ENCODE data around the gene ODAD4. TPM values are rescaled to one million over a fixed set of nuclear protein-coding genes. Genes with fewer than 3 reads are reported as not detected.
"Not testable (repeated sequence)": the region's sequence is repeated elsewhere in the genome, so short reads cannot be mapped to it uniquely, and the experiment has no call there.

Gene ODAD4
- total and polyA plus RNA-seq, 4 donors, result 0.07 to 1.0 (median 0.23) TPM

- Histone ChIP-seq H3K9me3 (ENCODE audit: control insufficient read depth in 4 of 4, low read length in 3 of 4) (no peaks in the 10 kb centered on the region), H3K27ac (ENCODE audit: low read depth in 1 of 2, low read length in 2 of 2) (no peak overlapping the region), H3K9ac (ENCODE audit: low read depth in 1 of 2, low read length in 2 of 2) (no peak overlapping the region), H3K27me3 (ENCODE audit: control insufficient read depth in 4 of 4, insufficient read depth in 4 of 4, low read length in 3 of 4) (no peaks in the 10 kb centered on the region), H3K4me3 (ENCODE audit: low read depth in 1 of 3, low read length in 3 of 3) (no peak overlapping the region), H3K36me3 (ENCODE audit: control insufficient read depth in 4 of 4, insufficient read depth in 3 of 4, low read depth in 1 of 4, low read length in 3 of 4) (no peaks in the 10 kb centered on the region), H3K4me1 (ENCODE audit: control insufficient read depth in 4 of 4, insufficient read depth in 4 of 4, low read length in 3 of 4) (peaks cover 0 to 10% (median 1%) of the 10 kb centered on the region in 4 donors)
- DNase-seq (ENCODE audit: low spot score), result no peak
- TF ChIP-seq RAD21 (IDR thresholded peaks at IDR 0.05) (no peak), SP1 (IDR thresholded peaks at IDR 0.05) (no peak), REST (IDR thresholded peaks at IDR 0.05) (no peak)
- 83% methylated on average over 6 of the region's 6 CpGs for WGBS
These were observed 1.6 kb upstream of the ODAD4 start for GRCh38 chr17:41928693-41929251.

- Histone ChIP-seq H3K27ac (ENCODE audit: low read depth in 1 of 2, low read length in 2 of 2) (peak overlapping the region; percentile 87 to 96), H3K4me3 (ENCODE audit: low read depth in 1 of 3, low read length in 3 of 3) (peak overlapping the region; percentile 39 to 64 (median 55))
- H3K36me3 ChIP-seq (ENCODE audit: control insufficient read depth in 4 of 4, insufficient read depth in 3 of 4, low read depth in 1 of 4, low read length in 3 of 4); DNase-seq (ENCODE audit: low spot score); H3K4me1 ChIP-seq (ENCODE audit: control insufficient read depth in 4 of 4, insufficient read depth in 4 of 4, low read length in 3 of 4); H3K9ac ChIP-seq (ENCODE audit: low read depth in 1 of 2, low read length in 2 of 2); H3K27me3 ChIP-seq (ENCODE audit: control insufficient read depth in 4 of 4, insufficient read depth in 4 of 4, low read length in 3 of 4); H3K9me3 ChIP-seq (ENCODE audit: control insufficient read depth in 4 of 4, low read length in 3 of 4): not testable (repeated sequence)
- 55% methylated on average over 18 of the region's 18 CpGs for WGBS
These were observed 378 bp downstream of the ODAD4 start for GRCh38 chr17:41930833-41931156.

- not testable (repeated sequence) for H3K27me3 ChIP-seq (ENCODE audit: control insufficient read depth in 4 of 4, insufficient read depth in 4 of 4, low read length in 3 of 4); H3K36me3 ChIP-seq (ENCODE audit: control insufficient read depth in 4 of 4, insufficient read depth in 3 of 4, low read depth in 1 of 4, low read length in 3 of 4); H3K9me3 ChIP-seq (ENCODE audit: control insufficient read depth in 4 of 4, low read length in 3 of 4); DNase-seq (ENCODE audit: low spot score); H3K27ac ChIP-seq (ENCODE audit: low read depth in 1 of 2, low read length in 2 of 2); H3K9ac ChIP-seq (ENCODE audit: low read depth in 1 of 2, low read length in 2 of 2); H3K4me1 ChIP-seq (ENCODE audit: control insufficient read depth in 4 of 4, insufficient read depth in 4 of 4, low read length in 3 of 4); H3K4me3 ChIP-seq (ENCODE audit: low read depth in 1 of 3, low read length in 3 of 3)
- WGBS, result 91% methylated on average over 4 of the region's 4 CpGs
These were observed 1.3 kb downstream of the ODAD4 start for GRCh38 chr17:41931715-41932114.

GRCh38 chr17:41932816-41933389 is 2.5 kb downstream of the ODAD4 start:
- Histone ChIP-seq H3K9ac (ENCODE audit: low read depth in 1 of 2, low read length in 2 of 2) (no peak overlapping the region), H3K9me3 (ENCODE audit: control insufficient read depth in 4 of 4, low read length in 3 of 4) (no peaks in the 10 kb centered on the region), H3K4me3 (ENCODE audit: low read depth in 1 of 3, low read length in 3 of 3) (no peak overlapping the region), H3K27ac (ENCODE audit: low read depth in 1 of 2, low read length in 2 of 2) (no peak overlapping the region), H3K27me3 (ENCODE audit: control insufficient read depth in 4 of 4, insufficient read depth in 4 of 4, low read length in 3 of 4) (no peaks in the 10 kb centered on the region), H3K36me3 (ENCODE audit: control insufficient read depth in 4 of 4, insufficient read depth in 3 of 4, low read depth in 1 of 4, low read length in 3 of 4) (no peaks in the 10 kb centered on the region), H3K4me1 (ENCODE audit: control insufficient read depth in 4 of 4, insufficient read depth in 4 of 4, low read length in 3 of 4) (peaks cover 2 to 16% (median 6%) of the 10 kb centered on the region in 4 donors)
- TF ChIP-seq GABPA (IDR thresholded peaks at IDR 0.05 in 1 of 2, conservative IDR thresholded peaks at IDR 0.05 in 1 of 2) (no peak), HNF4A (conservative IDR thresholded peaks at IDR 0.05) (no peak), FOXA1 (IDR thresholded peaks at IDR 0.05) (no peak), RXRA (IDR thresholded peaks at IDR 0.05) (no peak), RAD21 (IDR thresholded peaks at IDR 0.05) (no peak), JUND (IDR thresholded peaks at IDR 0.05) (no peak), REST (IDR thresholded peaks at IDR 0.05) (no peak), YY1 (IDR thresholded peaks at IDR 0.05) (no peak), NR2F2 (IDR thresholded peaks at IDR 0.05) (no peak), MAX (IDR thresholded peaks at IDR 0.05) (no peak), EGR1 (IDR thresholded peaks at IDR 0.05; ENCODE audit: low read depth in 2 of 2) (no peak), HNF4G (IDR thresholded peaks at IDR 0.05) (no peak), TAF1 (conservative IDR thresholded peaks at IDR 0.05) (no peak)
- 52% methylated on average over 2 of the region's 2 CpGs for WGBS
- no peak for DNase-seq (ENCODE audit: low spot score)

All from liver (tissue), 9 donors.